GM12801 (cell line): ENCODE data around the gene CHRNA1.

Experiments
- CTCF ChIP-seq: IDR thresholded peaks from one replicate; pipeline ENCODE4 v1.5.1; 2011; ENCODE audit warnings: control low read depth; ENCODE audit not compliant: insufficient read length; ENCODE audit errors: extremely low read depth

CHRNA1 gene

GRCh38 chr2:174713686-174714085, 50.6 kb downstream of the CHRNA1 start:
- no peak for TF ChIP-seq CTCF

- TF ChIP-seq CTCF, result no peak
Measured at GRCh38 chr2:174711206-174711605, 53.1 kb downstream of the CHRNA1 start.

- no peak for TF ChIP-seq CTCF
Measured at GRCh38 chr2:174708713-174709112, 55.6 kb downstream of the CHRNA1 start.

GRCh38 chr2:174705321-174705720, 59.0 kb downstream of the CHRNA1 start:
- TF ChIP-seq CTCF, result no peak

- TF ChIP-seq CTCF, result no peak
Measured at GRCh38 chr2:174704642-174705041, 59.6 kb downstream of the CHRNA1 start.

- no peak for TF ChIP-seq CTCF
Measured at GRCh38 chr2:174704061-174704460, 60.2 kb downstream of the CHRNA1 start.

GRCh38 chr2:174703430-174703829, 60.8 kb downstream of the CHRNA1 start:
- TF ChIP-seq CTCF, result no peak

GRCh38 chr2:174702541-174702940, 61.7 kb downstream of the CHRNA1 start:
- no peak for TF ChIP-seq CTCF
